ENCODE measurements around the gene GIGYF2. TPM values are rescaled to one million over a fixed set of nuclear protein-coding genes. Genes with fewer than 3 reads are reported as not detected.

GIGYF2 gene
- total RNA-seq, 1 donor from 2014 or later = 59.2 TPM

- intact Hi-C loops (cut with micrococcal nuclease) = no loop called here
- ATAC-seq (no peak), DNase-seq (no peak)
Measured at GRCh38 chr2:232872826-232873225, 175.7 kb downstream of the GIGYF2 start.

GRCh38 chr2:232873292-232873908 lies 176.3 kb downstream of the GIGYF2 start:
- ATAC-seq = no peak
- intact Hi-C loops (cut with micrococcal nuclease) = no loop called here

GRCh38 chr2:232873909-232874641 lies 176.9 kb downstream of the GIGYF2 start:
- DNase-seq = no peak
- no peak for ATAC-seq
- intact Hi-C loops (cut with micrococcal nuclease) = no loop called here

More at GRCh38 chr2:232873292-232873908, 176.3 kb downstream of the GIGYF2 start:
- DNase-seq = no peak

GRCh38 chr2:232874677-232875223 lies 177.6 kb downstream of the GIGYF2 start:
- ATAC-seq (no peak), DNase-seq (no peak)
- intact Hi-C loops (cut with micrococcal nuclease) = no loop called here

DNA sequence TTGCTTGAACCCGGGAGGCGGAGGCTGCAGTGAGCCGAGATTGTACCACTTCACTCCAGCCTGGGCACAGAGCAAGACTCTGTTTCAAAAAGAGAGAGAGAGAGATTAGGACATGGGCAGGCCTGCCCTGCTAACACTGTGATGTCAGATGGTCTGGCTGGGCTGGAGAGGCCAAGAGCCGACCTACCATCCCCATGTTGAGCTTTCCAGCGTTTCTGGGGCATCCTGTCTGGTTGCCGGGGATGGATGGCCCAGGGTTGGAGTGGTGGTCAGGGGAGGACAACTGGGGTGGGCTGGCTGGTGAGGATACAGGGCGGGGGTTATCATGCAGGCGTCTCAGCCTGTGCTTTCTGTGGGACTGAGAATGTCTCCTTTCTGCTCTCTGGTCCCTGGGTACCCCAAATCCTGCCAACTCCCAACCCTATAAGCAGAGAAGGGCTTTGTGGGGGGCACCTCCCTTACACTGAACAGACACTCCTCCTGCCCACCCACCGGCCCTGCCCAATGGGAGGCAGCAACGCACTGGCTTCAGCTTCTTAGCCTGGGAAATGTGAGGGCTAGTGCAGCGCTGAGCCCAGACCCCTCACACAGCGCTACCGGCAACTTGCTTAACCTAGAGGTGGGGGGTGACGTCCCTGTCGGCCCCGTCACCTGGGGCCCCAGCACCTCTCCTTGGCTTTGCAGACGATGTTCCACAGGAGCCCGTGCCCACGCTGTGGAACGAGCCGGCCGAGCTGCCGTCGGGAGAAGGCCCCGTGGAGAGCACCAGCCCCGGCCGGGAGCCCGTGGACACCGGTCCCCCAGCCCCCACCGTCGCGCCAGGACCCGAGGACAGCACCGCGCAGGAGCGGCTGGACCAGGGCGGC lies 178.4 kb downstream of the GIGYF2 start:
- no peak for ATAC-seq
- intact Hi-C loops (cut with micrococcal nuclease) = no loop called here
- no peak for DNase-seq

DNA sequence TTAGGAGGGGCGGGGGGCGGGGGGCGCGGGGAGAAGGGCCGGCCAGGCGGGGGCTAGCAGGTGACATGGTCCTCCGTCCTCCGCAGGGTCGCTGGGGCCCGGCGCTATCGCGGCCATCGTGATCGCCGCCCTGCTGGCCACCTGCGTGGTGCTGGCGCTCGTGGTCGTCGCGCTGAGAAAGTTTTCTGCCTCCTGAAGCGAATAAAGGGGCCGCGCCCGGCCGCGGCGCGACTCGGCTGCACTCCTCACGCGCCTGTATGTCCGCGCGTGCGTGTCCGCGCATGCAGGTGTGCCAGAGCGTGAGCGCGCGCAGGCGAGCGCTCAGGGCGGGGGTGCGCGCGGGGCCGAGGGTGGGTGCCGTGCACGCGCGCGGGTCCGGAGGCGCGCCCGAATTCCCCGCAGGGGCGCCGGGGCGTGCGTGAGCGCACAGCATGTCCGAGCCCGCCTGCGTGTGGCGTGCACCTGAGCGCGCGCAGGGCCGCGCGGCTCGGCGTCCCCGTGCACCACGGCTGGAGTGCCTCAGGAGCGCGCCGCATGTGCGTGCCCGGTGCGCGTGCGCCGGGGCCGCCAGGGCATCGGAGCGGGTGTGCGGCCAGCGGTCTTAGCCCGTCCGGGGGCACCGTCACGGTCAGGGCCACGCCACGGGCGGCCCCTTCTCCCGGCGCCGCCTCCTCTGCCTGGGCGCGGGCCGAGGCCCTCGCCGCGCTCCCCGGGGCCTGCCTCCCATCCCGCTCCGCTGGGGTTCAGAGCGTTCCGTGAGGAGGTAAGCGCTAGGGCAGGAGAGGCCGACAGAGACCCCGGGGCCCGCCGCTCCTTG lies 179.2 kb downstream of the GIGYF2 start:
- ATAC-seq = peak; percentile 38
- no peak for DNase-seq
- intact Hi-C loops (cut with micrococcal nuclease) = no loop called here

DNA sequence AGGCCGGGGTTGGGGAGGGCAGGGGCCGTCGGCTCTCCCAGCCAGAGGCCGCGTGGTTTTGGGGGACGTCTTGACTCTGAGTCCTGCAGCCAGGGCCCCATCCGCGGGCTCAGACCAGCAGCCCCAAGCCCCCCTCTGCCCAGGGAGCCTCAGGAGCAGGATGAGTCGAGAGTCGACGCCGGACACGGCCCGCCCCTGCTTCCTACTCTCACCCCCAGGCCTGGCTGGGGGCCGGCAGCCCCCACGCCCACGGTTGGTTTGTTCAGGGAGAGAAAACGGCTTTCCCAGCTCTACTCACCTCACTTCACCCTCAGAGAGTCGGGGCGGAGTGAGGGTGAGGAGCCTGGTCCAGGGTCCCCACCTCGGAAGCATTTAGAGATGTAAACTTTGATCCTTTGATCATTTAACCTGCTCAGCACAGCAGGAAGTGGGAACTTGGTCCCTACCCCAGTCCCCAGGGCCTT lies 179.9 kb downstream of the GIGYF2 start:
- intact Hi-C loops (cut with micrococcal nuclease) = no loop called here
- DNase-seq (no peak), ATAC-seq (no peak)

DNA sequence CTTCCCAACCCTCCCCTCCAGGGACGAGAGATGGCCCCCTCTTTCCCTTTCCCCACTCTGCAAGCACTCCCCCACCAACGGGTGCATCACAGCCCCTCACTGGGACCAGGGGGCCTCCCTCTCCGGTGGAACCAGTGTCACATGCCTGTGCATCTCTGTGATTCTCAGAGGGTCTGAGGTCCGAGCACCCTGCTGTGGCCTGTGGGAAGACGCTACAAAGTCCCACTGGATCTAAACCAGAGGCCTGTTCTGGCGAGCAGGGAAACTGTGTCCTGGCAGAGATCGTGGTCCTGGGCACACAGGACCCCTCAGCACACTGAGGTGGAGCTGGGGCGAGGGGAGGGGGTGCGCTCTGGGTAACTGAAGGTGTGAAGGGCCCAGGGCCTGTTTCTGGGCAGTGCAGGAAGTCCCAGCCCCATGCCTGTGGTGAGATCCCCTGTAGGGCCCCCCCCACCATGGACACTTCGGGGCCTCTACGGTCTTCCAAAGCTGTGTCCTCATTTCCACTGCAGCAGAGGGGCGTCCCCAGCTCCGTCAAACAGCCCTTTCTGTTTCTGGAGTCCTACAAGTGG lies 180.9 kb downstream of the GIGYF2 start:
- DNase-seq (no peak), ATAC-seq (no peak)
- intact Hi-C loops (cut with micrococcal nuclease) = no loop called here

DNA sequence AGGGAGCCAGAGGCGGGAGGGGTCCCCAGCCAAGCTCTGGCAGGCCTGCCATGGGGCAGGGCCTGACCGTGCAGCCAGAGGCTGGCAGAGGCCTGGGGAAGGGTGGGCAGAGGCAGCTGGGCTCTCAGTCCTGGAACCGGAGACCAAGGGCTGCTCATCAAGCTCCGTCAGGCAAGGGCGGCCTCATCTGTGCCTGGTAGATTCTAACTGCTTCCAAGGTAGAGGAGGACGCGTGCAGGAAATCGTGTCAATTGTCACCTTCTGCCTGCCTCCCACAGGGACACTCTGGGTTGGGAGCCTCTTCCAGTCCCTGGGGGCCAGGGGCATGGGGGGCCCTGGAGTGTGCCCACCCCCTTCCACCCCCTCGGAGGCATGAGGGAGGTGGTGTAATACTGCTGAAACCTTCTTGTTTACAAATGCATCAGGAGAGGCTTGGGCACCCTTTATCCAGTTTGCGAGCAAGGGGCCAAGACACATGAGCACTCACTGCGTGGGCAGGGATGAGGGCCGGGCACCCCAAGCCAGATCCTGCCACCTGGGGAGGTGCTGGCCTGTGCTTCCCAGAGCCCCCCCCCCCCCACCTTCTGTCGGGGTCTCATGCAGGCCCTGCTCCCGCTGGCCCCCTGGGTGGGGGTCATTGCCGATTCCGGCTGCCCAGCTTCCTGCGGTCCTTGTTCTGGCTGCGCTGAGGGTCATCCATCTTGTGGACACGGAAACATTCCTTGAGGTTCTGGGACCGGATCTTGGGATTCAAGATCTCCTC lies 181.9 kb downstream of the GIGYF2 start:
- intact Hi-C loops (cut with micrococcal nuclease) = no loop called here
- DNase-seq = no peak
- ATAC-seq = no peak

DNA sequence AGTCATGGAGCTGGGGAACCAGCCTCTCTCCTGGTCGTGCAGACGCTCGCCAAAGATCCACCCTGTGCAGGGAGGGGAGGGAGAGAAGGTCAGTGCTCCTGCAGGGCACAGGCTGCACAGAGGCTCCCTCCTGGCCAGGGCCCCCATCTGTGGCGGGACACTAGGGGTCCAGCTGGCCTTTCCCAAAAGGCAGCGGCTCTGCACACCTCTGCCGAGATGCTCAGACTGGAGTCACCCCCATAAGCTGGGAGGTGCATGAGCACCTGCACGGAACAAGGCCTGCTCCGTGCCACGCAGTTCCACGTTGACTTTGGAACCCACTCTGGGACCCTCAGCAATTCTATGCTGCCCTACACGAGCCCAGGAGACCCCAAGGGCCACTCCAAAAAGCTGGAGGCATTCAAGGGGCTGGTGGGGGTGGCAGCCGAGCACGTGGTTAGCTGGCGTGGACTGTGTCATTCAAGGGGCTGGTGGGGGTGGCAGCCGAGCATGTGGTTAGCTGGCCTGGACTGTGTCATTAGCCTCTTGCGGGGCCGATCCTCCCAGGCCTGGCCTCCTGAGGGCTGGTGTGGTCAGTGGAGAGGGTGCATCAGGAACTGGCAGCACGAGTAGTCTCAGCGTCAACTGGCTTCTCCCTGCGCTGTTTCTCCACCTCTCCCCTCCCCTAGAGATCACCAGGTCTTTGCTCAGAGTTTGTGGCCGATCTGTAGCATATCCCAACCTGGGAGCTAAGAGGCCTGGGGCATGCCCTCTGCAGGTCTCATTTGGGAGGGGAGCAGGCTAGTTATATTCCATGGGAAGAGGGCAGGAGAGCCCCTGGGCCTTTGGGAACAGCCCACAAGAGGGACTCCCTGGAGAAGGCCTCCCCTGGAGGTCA lies 182.7 kb downstream of the GIGYF2 start:
- ATAC-seq (no peak), DNase-seq (no peak)
- intact Hi-C loops (cut with micrococcal nuclease) = no loop called here

- DNase-seq = no peak
- intact Hi-C loops (cut with micrococcal nuclease) = no loop called here
- ATAC-seq = no peak
Measured at GRCh38 chr2:232880764-232881351, 183.7 kb downstream of the GIGYF2 start.

GRCh38 chr2:232882085-232882484 lies 185.0 kb downstream of the GIGYF2 start:
- DNase-seq (no peak), ATAC-seq (no peak)
- intact Hi-C loops (cut with micrococcal nuclease) = no loop called here

GRCh38 chr2:232882505-232883115 lies 185.5 kb downstream of the GIGYF2 start:
- ATAC-seq = no peak
- intact Hi-C loops (cut with micrococcal nuclease) = no loop called here
- no peak for DNase-seq

GRCh38 chr2:232883116-232883721 lies 186.1 kb downstream of the GIGYF2 start:
- no peak for DNase-seq
- ATAC-seq = no peak
- intact Hi-C loops (cut with micrococcal nuclease) = no loop called here

GRCh38 chr2:232884001-232884421 lies 186.9 kb downstream of the GIGYF2 start:
- no peak for ATAC-seq
- DNase-seq = no peak
- intact Hi-C loops (cut with micrococcal nuclease) = no loop called here
